HG03108 (cell line): ENCODE measurements around the gene AQP12A.
A peak's percentile ranks its signal among the peaks of the same experiment; 100 is the strongest.
"Not testable (repeated sequence)": the region's sequence is repeated elsewhere in the genome, so short reads cannot be mapped to it uniquely, and the experiment has no call there.

ENCODE experiments used
- ATAC-seq: cut with Tn5 transposase; IDR thresholded peaks from one replicate; pipeline ENCODE4 v1.9.1; 2021; ENCODE audit warnings: moderate library complexity; ENCODE audit not compliant: unreplicated experiment

Gene AQP12A

GRCh38 chr2:240691631-240692420 lies at the start of gene AQP12A:
AQP12A (plus strand) TSS chr2:240691866; CDS start chr2:240691914, 48 bp downstream.
- not testable (repeated sequence) for ATAC-seq

- ATAC-seq = no peak
Measured at GRCh38 chr2:240642061-240642805, 49.4 kb upstream of the AQP12A start.

GRCh38 chr2:240642806-240643092 lies 48.9 kb upstream of the AQP12A start:
- no peak for ATAC-seq

GRCh38 chr2:240643093-240643810 lies 48.4 kb upstream of the AQP12A start:
- no peak for ATAC-seq

- ATAC-seq = no peak
Measured at GRCh38 chr2:240643811-240644150, 47.9 kb upstream of the AQP12A start.

GRCh38 chr2:240644171-240644651 lies 47.5 kb upstream of the AQP12A start:
- no peak for ATAC-seq

GRCh38 chr2:240644859-240645301 lies 46.8 kb upstream of the AQP12A start:
- no peak for ATAC-seq

GRCh38 chr2:240645346-240645745 lies 46.3 kb upstream of the AQP12A start:
- ATAC-seq = no peak

GRCh38 chr2:240645801-240646175 lies 45.9 kb upstream of the AQP12A start:
- ATAC-seq = no peak

- no peak for ATAC-seq
Measured at GRCh38 chr2:240646176-240646899, 45.3 kb upstream of the AQP12A start.

GRCh38 chr2:240646900-240647502 lies 44.7 kb upstream of the AQP12A start:
- ATAC-seq = no peak

GRCh38 chr2:240647503-240648154 lies 44.0 kb upstream of the AQP12A start:
- no peak for ATAC-seq

- ATAC-seq = no peak
Measured at GRCh38 chr2:240648155-240648649, 43.5 kb upstream of the AQP12A start.

- no peak for ATAC-seq
Measured at GRCh38 chr2:240648650-240649275, 42.9 kb upstream of the AQP12A start.

- no peak for ATAC-seq
Measured at GRCh38 chr2:240649331-240649730, 42.3 kb upstream of the AQP12A start.

GRCh38 chr2:240650254-240650965 lies 41.3 kb upstream of the AQP12A start:
- no peak for ATAC-seq

GRCh38 chr2:240651185-240651584 lies 40.5 kb upstream of the AQP12A start:
- no peak for ATAC-seq

GRCh38 chr2:240655931-240656886 lies 35.5 kb upstream of the AQP12A start:
- ATAC-seq = peak; percentile 80
